A673 (cell line): Measurements from ENCODE around the gene PRMT9. TPM values are rescaled to one million over a fixed set of nuclear protein-coding genes. Genes with fewer than 3 reads are reported as not detected.

ENCODE experiments used
- BruUV-seq: library from RNA; stranded (reverse); fragments of 400-500 nt; replicated peaks from 2 replicates; lab custom pipeline; 2021; lab: Mats Ljungman, UMichigan
- CTCF ChIA-PET: fragments of 300-600 bp; sonication (Branson Sonifier 250); formaldehyde crosslinking; loops from one replicate; lab custom pipeline; 2022; ENCODE audit warnings: antibody characterized with exemption; lab: Charles Lee
- POLR2A ChIA-PET: fragments of 300-600 bp; sonication (Branson Sonifier 250); formaldehyde crosslinking; loops from one replicate; lab custom pipeline; 2022; ENCODE audit warnings: antibody characterized with exemption; ENCODE audit not compliant: low non-redundant PET; lab: Charles Lee
- DNase-seq: peaks from one replicate; pipeline ENCODE4 v3.0.0-alpha.2; 2015; ENCODE audit warnings: low spot score
- H3K27ac ChIP-seq: fragments of 200-600 bp; sonication (generic); 2 replicates; pipeline ENCODE4 v1.5.1; 2016; ENCODE audit warnings: mixed run types, low read depth, mild to moderate bottlenecking, mixed read lengths, antibody characterized with exemption, low read length; ENCODE audit not compliant: poor library complexity, severe bottlenecking
- H3K27me3 ChIP-seq: fragments of 200-600 bp; sonication (generic); replicated peaks from 2 replicates; pipeline ENCODE4 v1.6.1; 2017; ENCODE audit warnings: mixed run types, low read depth, mild to moderate bottlenecking, mixed read lengths, antibody characterized with exemption, low read length; ENCODE audit not compliant: insufficient read depth, poor library complexity
- H3K36me3 ChIP-seq: fragments of 200-600 bp; sonication (generic); 2 replicates; pipeline ENCODE4 v1.6.1; 2016; ENCODE audit warnings: mixed run types, mild to moderate bottlenecking, mixed read lengths, antibody characterized with exemption, low read length; ENCODE audit not compliant: insufficient read depth, poor library complexity, severe bottlenecking
- H3K4me1 ChIP-seq: fragments of 200-600 bp; sonication (generic); 2 replicates; pipeline ENCODE4 v1.6.1; 2017; ENCODE audit warnings: mixed run types, mild to moderate bottlenecking, mixed read lengths, antibody characterized with exemption, low read length; ENCODE audit not compliant: insufficient read depth, poor library complexity, severe bottlenecking
- H3K4me3 ChIP-seq: fragments of 200-600 bp; sonication (generic); 2 replicates; pipeline ENCODE4 v1.5.1; 2016; ENCODE audit warnings: low read depth, mixed run types, mild to moderate bottlenecking, mixed read lengths, low read length; ENCODE audit not compliant: poor library complexity, severe bottlenecking
- H3K9me3 ChIP-seq: fragments of 200-600 bp; sonication (generic); 2 replicates; pipeline ENCODE4 v1.6.1; 2016; ENCODE audit warnings: mixed run types, low read depth, mild to moderate bottlenecking, mixed read lengths, antibody characterized with exemption, low read length; ENCODE audit not compliant: poor library complexity, severe bottlenecking
- EZH2 ChIP-seq: fragments of 200-600 bp; sonication (generic); IDR thresholded peaks from 2 replicates; pipeline ENCODE4 v1.6.1; 2017; ENCODE audit warnings: borderline replicate concordance, low read depth, mild to moderate bottlenecking, mixed read lengths, antibody characterized with exemption, low read length; ENCODE audit not compliant: poor library complexity, severe bottlenecking
- intact Hi-C: fragments of 100-400 bp; cut with micrococcal nuclease; formaldehyde crosslinking; loops from one replicate; pipeline ENCODE4 v1.10.0; 2022; ENCODE audit not compliant: unreplicated experiment
- total RNA-seq: library from RNA; stranded (reverse); gene quantifications from 2 replicates; pipeline ENCODE4 v1.2.3, GENCODE V29; 2021
- TF ChIP-seq, protein P1 (sequence below): fragments of 300-800, 200-600 bp; sonication (generic); conservative IDR thresholded peaks from 2 replicates; pipeline ENCODE4 v1.5.1; 2017; ENCODE audit warnings: low read depth, mild to moderate bottlenecking, antibody characterized with exemption, low read length, moderate library complexity, mixed read lengths

The PRMT9 gene
- total RNA-seq, 1 experiment from 2014 or later: 11.2 TPM

DNA sequence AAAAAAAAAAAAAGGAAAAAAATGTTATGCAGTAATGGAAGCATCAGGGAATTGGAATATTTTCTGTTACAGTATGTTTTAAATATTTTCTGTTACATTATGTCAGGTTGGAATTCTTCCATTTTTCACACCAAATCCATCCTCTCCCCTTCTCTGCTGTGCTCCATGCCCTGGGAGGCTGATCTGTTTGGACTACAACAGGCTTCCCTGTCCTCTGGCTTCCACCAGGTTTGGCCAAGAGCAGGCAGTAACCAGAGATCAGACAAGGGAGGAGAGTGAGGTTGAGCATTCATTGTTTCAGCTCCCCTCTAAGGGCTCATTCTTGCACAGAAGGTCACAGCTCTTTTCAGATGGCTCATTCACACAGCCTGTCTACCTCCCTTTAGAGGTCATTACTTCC, 78.5 kb downstream of the PRMT9 start:
- no TSS peak for BruUV-seq
- CTCF ChIA-PET: no interaction called here
- Histone ChIP-seq H3K36me3 (no peaks in the 10 kb centered on the region), H3K9me3 (no peaks in the 10 kb centered on the region), H3K4me3 (no peak overlapping the region), H3K4me1 (no peaks in the 10 kb centered on the region), H3K27ac (no peak overlapping the region), H3K27me3 (no peaks in the 10 kb centered on the region)
- intact Hi-C loops: no loop called here
- DNase-seq: no peak
- TF ChIP-seq EZH2: no peak
- TF ChIP-seq, protein P1, sequence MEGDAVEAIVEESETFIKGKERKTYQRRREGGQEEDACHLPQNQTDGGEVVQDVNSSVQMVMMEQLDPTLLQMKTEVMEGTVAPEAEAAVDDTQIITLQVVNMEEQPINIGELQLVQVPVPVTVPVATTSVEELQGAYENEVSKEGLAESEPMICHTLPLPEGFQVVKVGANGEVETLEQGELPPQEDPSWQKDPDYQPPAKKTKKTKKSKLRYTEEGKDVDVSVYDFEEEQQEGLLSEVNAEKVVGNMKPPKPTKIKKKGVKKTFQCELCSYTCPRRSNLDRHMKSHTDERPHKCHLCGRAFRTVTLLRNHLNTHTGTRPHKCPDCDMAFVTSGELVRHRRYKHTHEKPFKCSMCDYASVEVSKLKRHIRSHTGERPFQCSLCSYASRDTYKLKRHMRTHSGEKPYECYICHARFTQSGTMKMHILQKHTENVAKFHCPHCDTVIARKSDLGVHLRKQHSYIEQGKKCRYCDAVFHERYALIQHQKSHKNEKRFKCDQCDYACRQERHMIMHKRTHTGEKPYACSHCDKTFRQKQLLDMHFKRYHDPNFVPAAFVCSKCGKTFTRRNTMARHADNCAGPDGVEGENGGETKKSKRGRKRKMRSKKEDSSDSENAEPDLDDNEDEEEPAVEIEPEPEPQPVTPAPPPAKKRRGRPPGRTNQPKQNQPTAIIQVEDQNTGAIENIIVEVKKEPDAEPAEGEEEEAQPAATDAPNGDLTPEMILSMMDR: no peak
- POLR2A ChIA-PET: no interaction called here

DNA sequence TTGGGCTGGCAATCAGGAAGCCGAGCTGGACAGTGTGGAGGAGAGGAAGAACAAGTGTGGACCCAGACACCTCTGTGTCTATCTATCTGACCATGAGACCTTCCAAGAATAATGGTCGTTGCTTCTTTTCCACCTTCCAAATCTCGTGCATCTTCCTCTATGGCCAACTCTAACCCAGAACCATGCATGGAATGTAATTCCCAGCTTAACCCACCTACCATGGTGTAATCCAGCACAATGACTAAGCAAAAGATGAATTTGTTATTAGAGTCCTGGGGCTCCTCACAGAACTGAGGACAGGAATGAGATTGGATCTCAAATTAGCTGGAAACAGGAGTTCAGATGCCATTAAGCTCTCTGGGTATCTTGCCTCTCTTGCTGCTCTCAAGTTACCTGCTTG, 84.2 kb downstream of the PRMT9 start:
- Histone ChIP-seq H3K4me3 (no peak overlapping the region), H3K36me3 (no peaks in the 10 kb centered on the region), H3K27me3 (no peaks in the 10 kb centered on the region), H3K9me3 (no peaks in the 10 kb centered on the region), H3K27ac (no peak overlapping the region), H3K4me1 (peaks cover 11% of the 10 kb centered on the region)
- CTCF ChIA-PET: interaction anchor here (3.2 kb wide), 1 partner anchor 267 kb away, joined by 20 read pairs; no protein-coding TSS in a partner anchor
- BruUV-seq: no TSS peak
- TF ChIP-seq, protein P1: no peak
- TF ChIP-seq EZH2: no peak
- intact Hi-C loops: no loop called here
- POLR2A ChIA-PET: no interaction called here
- DNase-seq: no peak

DNA sequence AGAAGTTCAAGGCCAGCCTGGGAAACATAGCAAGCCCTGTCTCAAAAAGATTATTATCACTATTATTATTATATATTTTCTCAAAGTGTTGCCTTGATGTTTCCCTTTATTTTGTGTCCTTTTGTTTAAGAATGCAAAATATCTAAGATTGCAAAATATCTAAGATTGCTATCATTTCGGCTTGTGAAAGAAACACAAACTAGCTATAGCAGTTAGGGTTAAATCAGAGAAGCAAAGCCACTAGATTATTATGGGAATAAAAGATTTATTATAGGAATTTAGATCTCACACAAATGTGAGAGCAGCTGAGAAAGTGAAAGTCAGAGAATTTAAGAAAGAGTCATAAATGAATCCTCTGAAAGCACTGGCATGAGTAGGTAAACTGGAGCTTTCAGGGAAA, 84.8 kb downstream of the PRMT9 start:
- no peak overlapping the region for H3K4me3 ChIP-seq
- H3K27me3 ChIP-seq: no peaks in the 10 kb centered on the region
- no peaks in the 10 kb centered on the region for H3K9me3 ChIP-seq
- H3K4me1 ChIP-seq: peaks cover 11% of the 10 kb centered on the region
- no peaks in the 10 kb centered on the region for H3K36me3 ChIP-seq
- BruUV-seq: no TSS peak
- ChIA-PET POLR2A (interaction anchor here (0.7 kb wide), 1 partner anchor 18 kb away, joined by 3 read pairs; the partner anchor contains the start of gene TMEM184C), CTCF (interaction anchor here (3.2 kb wide), 1 partner anchor 268 kb away, joined by 20 read pairs; no protein-coding TSS in a partner anchor)
- no peak overlapping the region for H3K27ac ChIP-seq
- intact Hi-C loops: no loop called here
- TF ChIP-seq EZH2: no peak
- TF ChIP-seq, protein P1: no peak
- no peak for DNase-seq
